ENCODE data around the gene COL4A6.
"Not testable (repeated sequence)": the region's sequence is repeated elsewhere in the genome, so short reads cannot be mapped to it uniquely, and the experiment has no call there.

COL4A6 gene

GRCh38 chrX:108438110-108438623, at the start of gene COL4A6:
COL4A6 (minus strand) TSS chrX:108438422; CDS start chrX:108438196, 226 bp downstream.
- H2AFZ ChIP-seq (ENCODE audit: low read length), result no peak within 1 kb of the TSS
- no peaks in the 10 kb centered on the region for H3K36me3 ChIP-seq (ENCODE audit: insufficient read depth, low read length)
- H4K20me1 ChIP-seq (ENCODE audit: insufficient read depth, low read length), result no peaks in the 10 kb centered on the region
- TF ChIP-seq CTCF (IDR thresholded peaks at IDR 0.05; ENCODE audit: low read length), result no peak
- TF ChIP-seq EZH2 (IDR thresholded peaks at IDR 0.05; ENCODE audit: borderline replicate concordance, low read length), result no peak
- H3K9me3 ChIP-seq (ENCODE audit: low read length), result no peaks in the 10 kb centered on the region
- no peaks in the 10 kb centered on the region for H3K27me3 ChIP-seq (ENCODE audit: insufficient read depth, low read length)
- no peaks in the 10 kb centered on the region for H3K4me1 ChIP-seq (ENCODE audit: insufficient read depth, low read length, severe bottlenecking)
- H3K27ac ChIP-seq (ENCODE audit: low read depth, low read length, poor library complexity, severe bottlenecking), result no peak within 1 kb of the TSS
- no peak within 1 kb of the TSS for H3K4me2 ChIP-seq (ENCODE audit: low read length)
- no peak within 1 kb of the TSS for H3K4me3 ChIP-seq (ENCODE audit: low read depth, low read length, poor library complexity, severe bottlenecking)
- no peaks in the 10 kb centered on the region for H3F3A ChIP-seq (ENCODE audit: insufficient read depth, low read length)
- no peak within 1 kb of the TSS for H3K9ac ChIP-seq (ENCODE audit: low read length)
- no peaks in the 10 kb centered on the region for H3K79me2 ChIP-seq (ENCODE audit: insufficient read depth, low read length)
- no peaks in the 10 kb centered on the region for H3K9me2 ChIP-seq (ENCODE audit: low read depth, low read length)

GRCh38 chrX:108485960-108486359, 47.7 kb upstream of the COL4A6 start:
- no peaks in the 10 kb centered on the region for H4K20me1 ChIP-seq (ENCODE audit: insufficient read depth, low read length)
- no peaks in the 10 kb centered on the region for H3K4me1 ChIP-seq (ENCODE audit: insufficient read depth, low read length, severe bottlenecking)
- no peak overlapping the region for H3K4me2 ChIP-seq (ENCODE audit: low read length)
- no peaks in the 10 kb centered on the region for H3K9me3 ChIP-seq (ENCODE audit: low read length)
- H3K27me3 ChIP-seq (ENCODE audit: insufficient read depth, low read length), result no peaks in the 10 kb centered on the region
- no peaks in the 10 kb centered on the region for H3K9me2 ChIP-seq (ENCODE audit: low read depth, low read length)
- no peak overlapping the region for H2AFZ ChIP-seq (ENCODE audit: low read length)
- H3K4me3 ChIP-seq (ENCODE audit: low read depth, low read length, poor library complexity, severe bottlenecking), result no peak overlapping the region
- H3K36me3 ChIP-seq (ENCODE audit: insufficient read depth, low read length), result no peaks in the 10 kb centered on the region
- H3F3A ChIP-seq (ENCODE audit: insufficient read depth, low read length), result no peaks in the 10 kb centered on the region
- no peaks in the 10 kb centered on the region for H3K79me2 ChIP-seq (ENCODE audit: insufficient read depth, low read length)
- H3K9ac ChIP-seq (ENCODE audit: low read length), result no peak overlapping the region
- no peak for TF ChIP-seq CTCF (IDR thresholded peaks at IDR 0.05; ENCODE audit: low read length)
- no peak for TF ChIP-seq EZH2 (IDR thresholded peaks at IDR 0.05; ENCODE audit: borderline replicate concordance, low read length)
- no peak overlapping the region for H3K27ac ChIP-seq (ENCODE audit: low read depth, low read length, poor library complexity, severe bottlenecking)

- Histone ChIP-seq H3K27ac (ENCODE audit: low read depth, low read length, poor library complexity, severe bottlenecking) (no peak overlapping the region), H2AFZ (ENCODE audit: low read length) (no peak overlapping the region), H3K36me3 (ENCODE audit: insufficient read depth, low read length) (no peaks in the 10 kb centered on the region), H3K4me3 (ENCODE audit: low read depth, low read length, poor library complexity, severe bottlenecking) (no peak overlapping the region), H3K4me1 (ENCODE audit: insufficient read depth, low read length, severe bottlenecking) (no peaks in the 10 kb centered on the region), H3K9me2 (ENCODE audit: low read depth, low read length) (no peaks in the 10 kb centered on the region), H3K79me2 (ENCODE audit: insufficient read depth, low read length) (no peaks in the 10 kb centered on the region), H3F3A (ENCODE audit: insufficient read depth, low read length) (no peaks in the 10 kb centered on the region), H3K4me2 (ENCODE audit: low read length) (no peak overlapping the region), H4K20me1 (ENCODE audit: insufficient read depth, low read length) (no peaks in the 10 kb centered on the region), H3K9ac (ENCODE audit: low read length) (no peak overlapping the region), H3K9me3 (ENCODE audit: low read length) (no peaks in the 10 kb centered on the region), H3K27me3 (ENCODE audit: insufficient read depth, low read length) (no peaks in the 10 kb centered on the region)
- TF ChIP-seq EZH2 (IDR thresholded peaks at IDR 0.05; ENCODE audit: borderline replicate concordance, low read length), result no peak
- no peak for TF ChIP-seq CTCF (IDR thresholded peaks at IDR 0.05; ENCODE audit: low read length)
Observed at GRCh38 chrX:108484251-108484650, 46.0 kb upstream of the COL4A6 start.

- H3K9me3 ChIP-seq (ENCODE audit: low read length); H3K79me2 ChIP-seq (ENCODE audit: insufficient read depth, low read length); H3K4me3 ChIP-seq (ENCODE audit: low read depth, low read length, poor library complexity, severe bottlenecking); H2AFZ ChIP-seq (ENCODE audit: low read length); H4K20me1 ChIP-seq (ENCODE audit: insufficient read depth, low read length); H3K27ac ChIP-seq (ENCODE audit: low read depth, low read length, poor library complexity, severe bottlenecking); H3K9me2 ChIP-seq (ENCODE audit: low read depth, low read length); H3K9ac ChIP-seq (ENCODE audit: low read length); H3K4me2 ChIP-seq (ENCODE audit: low read length); H3K36me3 ChIP-seq (ENCODE audit: insufficient read depth, low read length); H3K4me1 ChIP-seq (ENCODE audit: insufficient read depth, low read length, severe bottlenecking); H3K27me3 ChIP-seq (ENCODE audit: insufficient read depth, low read length); H3F3A ChIP-seq (ENCODE audit: insufficient read depth, low read length): not testable (repeated sequence)
Observed at GRCh38 chrX:108481528-108481927, 43.3 kb upstream of the COL4A6 start.

All from OCI-LY1 (cell line).